ENCODE results near the gene DLK1. TPM values are rescaled to one million over a fixed set of nuclear protein-coding genes. Genes with fewer than 3 reads are reported as not detected.

Gene DLK1
- total RNA-seq, 1 donor, result 0.09 TPM

DNA sequence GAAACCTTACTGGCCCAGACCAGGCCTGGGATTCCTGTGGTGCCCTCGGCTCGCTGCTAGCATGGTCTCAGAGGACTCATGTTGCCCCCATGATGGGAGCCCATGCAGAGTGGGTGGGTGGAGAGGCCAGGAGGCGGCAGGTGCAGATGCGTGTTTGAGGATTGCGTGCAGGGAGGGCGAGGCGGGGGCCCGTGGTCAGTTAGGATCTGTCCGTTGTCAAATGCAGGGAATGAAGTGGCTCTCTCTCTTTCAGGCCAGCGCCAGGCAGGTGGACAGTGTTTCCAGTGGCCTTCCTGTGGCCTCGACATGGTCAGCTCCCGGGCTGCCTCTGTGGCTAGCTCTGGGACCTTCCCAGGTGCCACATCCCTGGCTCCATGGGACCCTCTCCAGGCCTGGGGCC is 39.3 kb upstream of the DLK1 start:
- H3K4me3 ChIP-seq (ENCODE audit: low read depth, low read length), result no peak overlapping the region
- TF ChIP-seq, protein P1, sequence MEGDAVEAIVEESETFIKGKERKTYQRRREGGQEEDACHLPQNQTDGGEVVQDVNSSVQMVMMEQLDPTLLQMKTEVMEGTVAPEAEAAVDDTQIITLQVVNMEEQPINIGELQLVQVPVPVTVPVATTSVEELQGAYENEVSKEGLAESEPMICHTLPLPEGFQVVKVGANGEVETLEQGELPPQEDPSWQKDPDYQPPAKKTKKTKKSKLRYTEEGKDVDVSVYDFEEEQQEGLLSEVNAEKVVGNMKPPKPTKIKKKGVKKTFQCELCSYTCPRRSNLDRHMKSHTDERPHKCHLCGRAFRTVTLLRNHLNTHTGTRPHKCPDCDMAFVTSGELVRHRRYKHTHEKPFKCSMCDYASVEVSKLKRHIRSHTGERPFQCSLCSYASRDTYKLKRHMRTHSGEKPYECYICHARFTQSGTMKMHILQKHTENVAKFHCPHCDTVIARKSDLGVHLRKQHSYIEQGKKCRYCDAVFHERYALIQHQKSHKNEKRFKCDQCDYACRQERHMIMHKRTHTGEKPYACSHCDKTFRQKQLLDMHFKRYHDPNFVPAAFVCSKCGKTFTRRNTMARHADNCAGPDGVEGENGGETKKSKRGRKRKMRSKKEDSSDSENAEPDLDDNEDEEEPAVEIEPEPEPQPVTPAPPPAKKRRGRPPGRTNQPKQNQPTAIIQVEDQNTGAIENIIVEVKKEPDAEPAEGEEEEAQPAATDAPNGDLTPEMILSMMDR (IDR thresholded peaks at IDR 0.05; ENCODE audit: insufficient read depth, low read length), result no peak
- DNase-seq (ENCODE audit: low read depth), result no peak

DNA sequence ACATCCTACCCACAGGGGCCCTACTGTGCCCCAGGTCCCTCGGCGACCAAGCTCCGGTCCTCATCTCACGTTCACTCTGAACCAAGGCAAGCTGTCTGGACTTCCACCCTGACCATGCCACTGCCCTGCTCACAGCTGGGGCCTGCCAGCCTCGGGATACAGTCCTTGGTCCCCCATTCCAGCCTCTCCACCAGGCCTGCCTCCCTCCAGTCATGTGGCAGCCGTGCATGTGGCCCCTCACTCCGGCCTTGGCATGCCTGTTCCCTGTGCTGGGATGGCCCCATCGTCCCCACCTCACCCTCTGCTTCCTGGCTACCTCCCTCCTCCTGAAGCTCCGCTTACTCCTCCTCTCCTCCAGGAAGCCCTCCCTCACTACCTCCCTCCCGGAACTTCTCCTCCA is 38.6 kb upstream of the DLK1 start:
- no peak overlapping the region for H3K4me3 ChIP-seq (ENCODE audit: low read depth, low read length)
- TF ChIP-seq, protein P1 (IDR thresholded peaks at IDR 0.05; ENCODE audit: insufficient read depth, low read length), result no peak
- DNase-seq (ENCODE audit: low read depth), result no peak

DNA sequence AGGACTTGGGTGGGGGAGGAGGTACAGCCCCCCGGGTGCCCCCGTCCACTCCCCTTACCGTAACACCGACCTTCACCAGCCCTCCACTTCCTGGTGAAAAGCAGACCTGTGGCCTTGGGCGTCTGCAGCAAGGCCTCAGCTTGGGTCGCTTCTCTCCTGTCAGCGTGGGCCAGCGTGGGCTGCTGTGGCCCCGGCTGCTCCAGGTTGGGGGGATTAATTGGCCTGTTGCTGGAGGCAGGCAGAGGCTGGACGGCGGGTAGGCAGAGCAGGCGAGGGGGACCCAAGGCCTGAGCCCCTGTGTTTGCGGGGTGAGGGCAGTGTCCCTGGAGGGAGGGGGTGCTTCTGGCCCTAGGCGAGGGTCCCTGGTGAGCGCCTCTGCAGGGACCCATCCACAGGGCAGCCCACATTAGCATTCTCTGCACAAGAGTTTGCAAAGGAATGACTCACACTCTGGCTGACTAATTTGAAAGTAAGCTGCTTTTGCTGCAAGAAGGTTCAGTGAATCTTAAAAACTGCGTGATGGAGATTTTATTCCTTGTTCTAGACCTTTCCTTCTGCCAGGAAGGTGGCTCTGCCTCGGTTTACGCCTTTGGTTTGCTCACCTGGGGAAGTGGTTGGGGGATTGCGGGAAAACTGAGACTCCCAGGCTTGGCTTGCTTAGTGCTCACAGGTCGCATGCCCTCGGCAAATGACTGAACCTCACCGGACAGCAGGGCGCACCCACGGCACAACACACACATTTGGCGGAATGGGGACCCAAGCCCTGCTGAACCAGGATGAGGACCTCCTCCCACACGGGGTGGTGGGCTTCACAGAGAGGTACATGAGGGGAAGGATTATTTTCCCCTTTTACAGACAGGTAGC is 37.9 kb upstream of the DLK1 start:
- peak; percentile 60 for DNase-seq (ENCODE audit: low read depth)
- H3K4me3 ChIP-seq (ENCODE audit: low read depth, low read length), result no peak overlapping the region
- TF ChIP-seq, protein P1 (IDR thresholded peaks at IDR 0.05; ENCODE audit: insufficient read depth, low read length), result no peak

DNA sequence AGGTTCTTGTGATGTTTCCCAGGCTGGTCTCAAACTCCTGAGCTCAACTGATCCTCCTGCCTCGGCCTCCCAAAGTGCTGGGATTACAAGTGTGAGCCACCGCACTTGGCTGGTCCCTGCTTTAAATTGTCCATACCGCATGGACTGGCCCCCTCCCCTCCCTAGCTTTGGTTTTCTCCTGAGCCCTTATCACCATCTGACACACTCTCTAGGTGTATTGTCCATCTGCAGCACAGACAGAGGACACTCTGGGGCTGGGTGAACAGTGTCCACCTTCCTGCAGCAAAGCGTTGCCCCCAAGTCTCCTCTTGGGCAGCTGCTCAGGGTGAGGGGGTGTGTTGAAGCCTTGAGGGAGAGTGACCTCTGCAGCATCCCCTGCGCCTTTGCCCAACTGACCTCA is 36.0 kb upstream of the DLK1 start:
- H3K4me3 ChIP-seq (ENCODE audit: low read depth, low read length), result no peak overlapping the region
- no peak for DNase-seq (ENCODE audit: low read depth)
- TF ChIP-seq, protein P1 (IDR thresholded peaks at IDR 0.05; ENCODE audit: insufficient read depth, low read length), result no peak

DNA sequence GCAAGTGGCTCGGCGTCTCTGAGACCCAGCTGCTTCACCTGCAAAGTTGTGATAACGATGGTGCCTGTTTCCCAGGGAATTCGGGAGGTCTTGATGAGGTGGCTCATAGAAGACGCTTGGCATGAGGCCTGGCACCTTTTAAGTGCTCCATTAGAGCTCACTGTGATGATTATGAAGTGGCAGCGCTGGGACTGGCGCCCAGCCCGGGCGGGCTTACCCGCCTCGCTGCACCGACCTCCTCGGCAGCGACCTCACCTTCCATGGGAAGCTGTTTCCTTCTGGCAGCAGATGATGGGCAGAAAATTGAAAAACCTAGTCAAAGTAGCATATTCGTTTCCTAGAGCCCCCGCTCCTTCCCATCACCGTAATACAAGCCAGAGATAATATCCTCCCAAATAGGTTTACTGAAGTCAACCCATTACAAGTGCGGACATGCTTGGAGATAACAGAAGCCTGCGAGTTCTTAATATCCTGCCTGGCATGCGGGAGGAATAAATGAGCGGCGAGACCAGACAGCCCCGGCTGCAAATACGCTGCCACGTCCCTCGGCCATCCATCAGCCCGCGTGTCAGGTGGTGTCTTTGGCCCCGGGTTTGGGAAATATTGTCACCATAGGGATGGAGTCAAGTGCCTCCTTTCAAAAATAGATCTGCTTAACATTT is 35.2 kb upstream of the DLK1 start:
- TF ChIP-seq, protein P1 (IDR thresholded peaks at IDR 0.05; ENCODE audit: insufficient read depth, low read length), result no peak
- no peak for DNase-seq (ENCODE audit: low read depth)
- no peak overlapping the region for H3K4me3 ChIP-seq (ENCODE audit: low read depth, low read length)

DNA sequence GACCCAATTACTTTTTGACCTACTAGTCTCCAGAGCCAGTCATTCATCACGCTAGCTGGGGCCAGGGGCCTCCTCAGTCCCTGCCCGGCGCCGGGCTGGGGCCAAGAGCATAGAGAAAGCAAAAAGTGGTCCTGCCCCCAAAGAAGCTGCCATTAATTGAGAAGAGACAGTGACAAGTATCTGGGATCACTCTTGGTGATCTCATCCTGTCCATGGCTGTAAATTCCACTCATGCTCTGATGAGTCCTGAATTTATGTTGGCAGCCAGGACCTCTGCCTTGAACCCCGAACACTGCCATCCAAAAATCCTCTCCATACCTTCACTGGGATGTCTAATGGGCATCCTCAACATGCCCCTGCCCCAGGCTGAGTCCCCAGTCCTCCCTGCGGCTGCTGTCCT is 34.4 kb upstream of the DLK1 start:
- H3K4me3 ChIP-seq (ENCODE audit: low read depth, low read length), result no peak overlapping the region
- DNase-seq (ENCODE audit: low read depth), result no peak

More for the DNA sequence above, 34.4 kb upstream of the DLK1 start:
- TF ChIP-seq, protein P1 (IDR thresholded peaks at IDR 0.05; ENCODE audit: insufficient read depth, low read length), result no peak
